B cell (primary cell): ENCODE data around the gene SEC16A. TPM values are rescaled to one million over a fixed set of nuclear protein-coding genes. Genes with fewer than 3 reads are reported as not detected.

Experiments used
- ATAC-seq: fragments of 200-7000 bp; cut with Tn5 transposase; one replicate; pipeline ENCODE4 v1.10.0; 2021; ENCODE audit warnings: low read depth, mild to moderate bottlenecking, moderate number of reproducible peaks, moderate library complexity
- CTCF ChIA-PET: fragments of 350-600 bp; sonication (Branson Sonifier 250); formaldehyde crosslinking; loops from one replicate; lab custom pipeline; 2021; ENCODE audit warnings: antibody characterized with exemption, inconsistent platforms; lab: Charles Lee
- POLR2A ChIA-PET: fragments of 350-600 bp; sonication (Branson Sonifier 250); formaldehyde crosslinking; loops from one replicate; lab custom pipeline; 2021; ENCODE audit warnings: antibody characterized with exemption; lab: Charles Lee
- DNase-seq: peaks from one replicate; pipeline ENCODE4 v3.0.0; 2013
- H2AFZ ChIP-seq: 2 replicates; pipeline ENCODE4 v1.6.1; 2012; ENCODE audit warnings: mild to moderate bottlenecking, low read depth, low read length; ENCODE audit not compliant: insufficient read depth, poor library complexity, severe bottlenecking
- H3K27ac ChIP-seq, 2 donors: 1 replicate in 1 of 2; 2 replicates in 1 of 2; pipeline ENCODE4 v1.5.1; 2012 to 2013; ENCODE audit warnings: low read length in 2 of 2, mild to moderate bottlenecking in 2 of 2, moderate library complexity in 1 of 2
- H3K27me3 ChIP-seq, 4 experiments: fragments of 200-600 bp in 1 of 4; sonication (generic) in 1 of 4; replicated peaks in 1 of 4; 1 replicate in 2 of 4; 2 replicates in 2 of 4; pipeline versions ENCODE4 v1.6.1 to v1.7.0; 2013 to 2016; ENCODE audit warnings: low read length in 3 of 4, mild to moderate bottlenecking in 2 of 4, mixed read lengths in 1 of 4, moderate library complexity in 1 of 4; ENCODE audit not compliant: insufficient read depth in 4 of 4, control insufficient read depth in 3 of 4; ENCODE audit errors: control extremely low read depth in 1 of 4
- H3K36me3 ChIP-seq, 2 experiments: replicated peaks in 1 of 2; 1 replicate in 1 of 2; 2 replicates in 1 of 2; pipeline versions ENCODE4 v1.6.1 to v1.7.1; 2013; ENCODE audit warnings: low read length in 1 of 2; ENCODE audit not compliant: insufficient read depth in 2 of 2, control insufficient read depth in 1 of 2; ENCODE audit errors: control extremely low read depth in 1 of 2, extremely low read depth in 1 of 2
- H3K4me1 ChIP-seq, 2 donors: fragments of 200-600 bp in 1 of 2; sonication (generic) in 1 of 2; 1 replicate in 1 of 2; 2 replicates in 1 of 2; pipeline versions ENCODE4 v1.5.1 to v1.6.1; 2013 to 2017; ENCODE audit warnings: low read length in 2 of 2; ENCODE audit not compliant: control insufficient read depth in 2 of 2, insufficient read depth in 2 of 2
- H3K4me2 ChIP-seq: replicated peaks from 2 replicates; pipeline ENCODE3; 2012; ENCODE audit warnings: mild to moderate bottlenecking, low read depth, low read length; ENCODE audit not compliant: poor library complexity, severe bottlenecking
- H3K4me3 ChIP-seq, 5 experiments: fragments of 200-600 bp in 1 of 5; sonication (generic) in 1 of 5; 1 replicate in 3 of 5; 2 replicates in 2 of 5; pipeline versions ENCODE4 v1.5.1 to v1.7.0; 2011 to 2016; ENCODE audit warnings: low read length in 4 of 5, mild to moderate bottlenecking in 4 of 5, low read depth in 2 of 5, control low read depth in 1 of 5, moderate library complexity in 1 of 5; ENCODE audit not compliant: insufficient read depth in 1 of 5; ENCODE audit errors: control extremely low read depth in 1 of 5, extremely low read depth in 1 of 5
- H3K79me2 ChIP-seq: fragments of 200-600 bp; sonication (generic); one replicate; pipeline ENCODE4 v1.6.0; 2016; ENCODE audit warnings: low read length; ENCODE audit not compliant: control insufficient read depth, insufficient read depth
- H3K9ac ChIP-seq: fragments of 200-600 bp; sonication (generic); 2 replicates; pipeline ENCODE4 v1.6.1; 2017; ENCODE audit warnings: mild to moderate bottlenecking, low read length, moderate library complexity
- H3K9me3 ChIP-seq, 3 donors: one replicate each; pipeline versions ENCODE4 v1.6.1 to v1.7.1; 2013; ENCODE audit warnings: low read length in 2 of 3; ENCODE audit not compliant: control insufficient read depth in 2 of 3, insufficient read depth in 1 of 3; ENCODE audit errors: control extremely low read depth in 1 of 3
- H4K20me1 ChIP-seq: 2 replicates; pipeline ENCODE4 v1.6.0; 2012; ENCODE audit warnings: mild to moderate bottlenecking, low read length; ENCODE audit not compliant: insufficient read depth, control insufficient read depth, poor library complexity, severe bottlenecking
- H3K27ac Mint-ChIP-seq: one replicate; pipeline ENCODE4 v1.8.0; 2021; ENCODE audit warnings: mixed read lengths
- H3K27me3 Mint-ChIP-seq: one replicate; pipeline ENCODE4 v1.8.0; 2021; ENCODE audit warnings: mixed read lengths
- H3K4me1 Mint-ChIP-seq: one replicate; pipeline ENCODE4 v1.8.0; 2021; ENCODE audit warnings: mixed read lengths
- H3K4me3 Mint-ChIP-seq: one replicate; pipeline ENCODE4 v1.8.0; 2021; ENCODE audit warnings: mixed read lengths
- H3K9me3 Mint-ChIP-seq: one replicate; pipeline ENCODE4 v1.8.0; 2022; ENCODE audit warnings: mixed read lengths; ENCODE audit not compliant: insufficient read depth
- EZH2 ChIP-seq: IDR thresholded peaks from 2 replicates; pipeline ENCODE4 v1.6.1; 2012; ENCODE audit warnings: borderline replicate concordance, low read depth, mild to moderate bottlenecking, moderate library complexity, low read length; ENCODE audit not compliant: insufficient read depth, poor library complexity, severe bottlenecking
- WGBS: methylation state at CpG from one replicate; pipeline ENCODE4 v1.1.5; 2013; ENCODE audit warnings: missing lambda C conversion rate; ENCODE audit not compliant: insufficient coverage; 5-methylcytosine and 5-hydroxymethylcytosine counted together
- intact Hi-C: fragments of 100-400 bp; cut with micrococcal nuclease; formaldehyde crosslinking; loops from one replicate; pipeline ENCODE4 v1.10.0; 2022
- polyA plus RNA-seq: library from polyadenylated mRNA; depleted of rRNA; stranded (reverse); fragments of >200 nt; gene quantifications from 2 replicates; pipeline ENCODE4 v1.2.3, GENCODE V29; 2012
- total RNA-seq, 2 donors: library from RNA; stranded (reverse); fragments of 120-200 nt in 1 of 2; gene quantifications; 1 replicate in 1 of 2; 2 replicates in 1 of 2; pipeline versions ENCODE4 v1.2.3 to v1.2.4, GENCODE V29; 2013 to 2022
- TF ChIP-seq, protein P1 (sequence below): fragments of 200-600 bp; IDR thresholded peaks from one replicate; pipeline ENCODE4 v1.8.0; 2022; ENCODE audit warnings: antibody characterized with exemption, mild to moderate bottlenecking

Gene SEC16A
- total and polyA plus RNA-seq, 2 donors (not counting 1 experiment from before 2014, with no cell fraction given) = 31.7 to 73.4 TPM

DNA sequence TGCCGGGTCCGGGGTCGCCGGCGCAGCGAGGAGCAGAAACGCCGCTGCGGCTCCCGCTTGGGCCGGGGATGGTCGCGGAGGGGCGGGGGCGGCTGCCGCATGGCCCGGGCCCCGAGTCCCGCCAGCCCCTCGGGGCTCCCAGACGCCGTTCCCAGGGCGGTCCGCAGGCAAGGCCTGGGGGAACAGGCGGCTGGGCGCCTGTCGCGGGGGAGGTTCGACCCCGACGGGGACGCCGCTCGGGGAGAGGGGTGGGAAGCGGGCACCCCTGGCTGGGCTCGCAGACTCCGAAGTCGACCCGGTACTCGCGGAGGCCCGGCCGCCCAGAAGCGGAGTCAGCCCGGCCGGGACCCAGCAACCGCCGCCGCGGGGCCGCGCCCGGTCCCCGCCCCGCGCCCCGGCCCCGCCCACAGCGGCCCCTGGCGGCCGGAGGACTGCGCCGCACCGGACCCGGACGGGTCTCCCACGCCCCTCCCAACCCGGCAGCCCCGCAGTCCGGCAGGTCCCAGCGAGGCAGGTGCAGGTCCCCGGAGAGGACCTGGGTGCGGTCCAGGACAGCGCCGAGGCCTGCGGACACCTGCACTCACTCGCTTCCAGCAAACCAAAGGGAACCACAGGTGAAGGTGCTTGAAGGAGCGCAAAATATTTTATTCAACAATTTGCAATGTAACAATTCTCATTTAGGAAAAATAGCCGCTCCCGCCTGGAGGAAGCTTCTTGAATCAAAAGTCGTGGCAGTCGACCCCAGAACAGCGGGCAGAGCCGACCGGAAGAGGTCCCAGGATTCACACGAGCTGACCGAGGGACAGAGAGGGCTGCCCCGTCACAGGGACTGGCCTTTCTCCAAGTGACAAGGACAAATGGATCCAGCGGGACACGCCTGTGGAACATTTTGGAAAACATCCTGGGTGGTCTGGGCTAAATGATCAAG, 43.1 kb downstream of the SEC16A start, which contains the start of gene INPP5E:
TSS of gene INPP5E (minus strand) at position 365 of the 928 bp plus-strand sequence. CDS start 426 bp downstream, outside the sequence.
- H3K4me2 ChIP-seq = peak within 1 kb of the TSS; percentile 98
- H3K27ac ChIP-seq = peak within 1 kb of the TSS in 1 of 2 donors; percentile 55
- Mint-ChIP-seq H3K27me3 (no peaks in the 10 kb centered on the region), H3K4me3 (peak within 1 kb of the TSS; percentile 84), H3K9me3 (no peaks in the 10 kb centered on the region), H3K4me1 (peaks cover 26% of the 10 kb centered on the region), H3K27ac (peak within 1 kb of the TSS; percentile 77)
- peak within 1 kb of the TSS; percentile 88 for H2AFZ ChIP-seq
- POLR2A ChIA-PET = interaction anchor here (1.3 kb wide), 1 partner anchor 30 kb away, joined by 4 read pairs; the partner anchor contains the start of genes ENTR1 and PMPCA
- 10% methylated on average over 83 of the region's 90 CpGs for whole genome bisulfite sequencing
- peaks cover 48% of the 10 kb centered on the region for H3K79me2 ChIP-seq
- TF ChIP-seq, protein P1, sequence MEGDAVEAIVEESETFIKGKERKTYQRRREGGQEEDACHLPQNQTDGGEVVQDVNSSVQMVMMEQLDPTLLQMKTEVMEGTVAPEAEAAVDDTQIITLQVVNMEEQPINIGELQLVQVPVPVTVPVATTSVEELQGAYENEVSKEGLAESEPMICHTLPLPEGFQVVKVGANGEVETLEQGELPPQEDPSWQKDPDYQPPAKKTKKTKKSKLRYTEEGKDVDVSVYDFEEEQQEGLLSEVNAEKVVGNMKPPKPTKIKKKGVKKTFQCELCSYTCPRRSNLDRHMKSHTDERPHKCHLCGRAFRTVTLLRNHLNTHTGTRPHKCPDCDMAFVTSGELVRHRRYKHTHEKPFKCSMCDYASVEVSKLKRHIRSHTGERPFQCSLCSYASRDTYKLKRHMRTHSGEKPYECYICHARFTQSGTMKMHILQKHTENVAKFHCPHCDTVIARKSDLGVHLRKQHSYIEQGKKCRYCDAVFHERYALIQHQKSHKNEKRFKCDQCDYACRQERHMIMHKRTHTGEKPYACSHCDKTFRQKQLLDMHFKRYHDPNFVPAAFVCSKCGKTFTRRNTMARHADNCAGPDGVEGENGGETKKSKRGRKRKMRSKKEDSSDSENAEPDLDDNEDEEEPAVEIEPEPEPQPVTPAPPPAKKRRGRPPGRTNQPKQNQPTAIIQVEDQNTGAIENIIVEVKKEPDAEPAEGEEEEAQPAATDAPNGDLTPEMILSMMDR = peak; percentile 81
- no peak for TF ChIP-seq EZH2
- H3K9ac ChIP-seq = peak within 1 kb of the TSS; percentile 82
- peaks cover 54% of the 10 kb centered on the region for H4K20me1 ChIP-seq
- no peaks in the 10 kb centered on the region for H3K27me3 ChIP-seq
- CTCF ChIA-PET = interaction anchor here (0.9 to 1.3 kb wide), 5 partner anchors 10 to 128 kb away, joined by 3 to 4 read pairs (median 3); partner anchors contain the start of genes DNLZ, ENTR1 and PMPCA
- peak; percentile 90 for DNase-seq
- peaks cover 21 to 28% of the 10 kb centered on the region in 2 donors for H3K4me1 ChIP-seq
- peaks cover 0 to 19% of the 10 kb centered on the region in 2 experiments for H3K36me3 ChIP-seq
- H3K4me3 ChIP-seq = peak within 1 kb of the TSS; percentile 31 to 79 (median 70)
- intact Hi-C loops = loop anchor here (1.0 to 2.0 kb wide), 3 partner anchors 29 to 44 kb away; partner anchors contain the start of genes ENTR1, PMPCA, SEC16A and SNAPC4
- no peaks in the 10 kb centered on the region for H3K9me3 ChIP-seq
- ATAC-seq = peak; percentile 87
